K562 (cell line): ENCODE results near the gene ZNF23.

Source experiments
- FIP1L1 ChIP-seq: fragments of 200-400 bp; formaldehyde crosslinking; IDR thresholded peaks from 2 replicates; pipeline ENCODE4 v1.6.1; 2018; ENCODE audit warnings: mild to moderate bottlenecking, low read depth, low read length; ENCODE audit not compliant: poor library complexity, severe bottlenecking
- HNRNPK ChIP-seq: fragments of 200-400 bp; formaldehyde crosslinking; IDR thresholded peaks from one replicate; pipeline ENCODE4 v1.6.1; 2018; ENCODE audit warnings: mild to moderate bottlenecking, low read depth, low read length; ENCODE audit not compliant: poor library complexity, severe bottlenecking
- NEUROD1 ChIP-seq: fragments of 150-350 bp; IDR thresholded peaks from 2 replicates; pipeline ENCODE4 v1.6.1; 2014; ENCODE audit warnings: borderline replicate concordance, low read length, low read depth; ENCODE audit not compliant: partially characterized antibody
- NFIC ChIP-seq: fragments of 450-650 bp; IDR thresholded peaks from 2 replicates; pipeline ENCODE4 v1.6.1; 2017; ENCODE audit warnings: mild to moderate bottlenecking, inconsistent platforms
- PCBP2 ChIP-seq: fragments of 200-400 bp; formaldehyde crosslinking; IDR thresholded peaks from 2 replicates; pipeline ENCODE4 v1.6.1; 2018; ENCODE audit warnings: low read length, low read depth, mild to moderate bottlenecking, moderate library complexity; ENCODE audit not compliant: poor library complexity, severe bottlenecking
- POLR2A ChIP-seq: fragments of 450-650 bp; conservative IDR thresholded peaks from 2 replicates; pipeline ENCODE4 v1.6.1; 2016
- RFX1 ChIP-seq: fragments of 450-650 bp; IDR thresholded peaks from 2 replicates; pipeline ENCODE4 v1.6.1; 2016; ENCODE audit warnings: mild to moderate bottlenecking, moderate library complexity
- ZNF76 ChIP-seq: fragments of 250-450 bp; sonication (Bioruptor Pico); IDR thresholded peaks from 2 replicates; pipeline ENCODE4 v1.4.0; 2020; ENCODE audit warnings: mild to moderate bottlenecking, moderate library complexity, borderline replicate concordance
- TF ChIP-seq, protein P1 (sequence below), 3 experiments: IDR thresholded peaks in 2 of 3; conservative IDR thresholded peaks in 1 of 3; 2 replicates each; pipeline ENCODE4 v1.5.1; 2011 to 2012; ENCODE audit warnings: low read length in 3 of 3, mild to moderate bottlenecking in 3 of 3, control low read depth in 2 of 3, improper control_type of control experiment in 1 of 3, inconsistent platforms in 1 of 3, low read depth in 1 of 3, mixed read lengths in 1 of 3, moderate library complexity in 1 of 3; ENCODE audit not compliant: insufficient read depth in 2 of 3

- TF ChIP-seq FIP1L1 (no peak), POLR2A (no peak), NFIC (no peak), RFX1 (no peak), PCBP2 (no peak), HNRNPK (no peak), ZNF76 (CRISPR knock-in tag) (no peak), NEUROD1 (no peak)
- TF ChIP-seq, protein P1, sequence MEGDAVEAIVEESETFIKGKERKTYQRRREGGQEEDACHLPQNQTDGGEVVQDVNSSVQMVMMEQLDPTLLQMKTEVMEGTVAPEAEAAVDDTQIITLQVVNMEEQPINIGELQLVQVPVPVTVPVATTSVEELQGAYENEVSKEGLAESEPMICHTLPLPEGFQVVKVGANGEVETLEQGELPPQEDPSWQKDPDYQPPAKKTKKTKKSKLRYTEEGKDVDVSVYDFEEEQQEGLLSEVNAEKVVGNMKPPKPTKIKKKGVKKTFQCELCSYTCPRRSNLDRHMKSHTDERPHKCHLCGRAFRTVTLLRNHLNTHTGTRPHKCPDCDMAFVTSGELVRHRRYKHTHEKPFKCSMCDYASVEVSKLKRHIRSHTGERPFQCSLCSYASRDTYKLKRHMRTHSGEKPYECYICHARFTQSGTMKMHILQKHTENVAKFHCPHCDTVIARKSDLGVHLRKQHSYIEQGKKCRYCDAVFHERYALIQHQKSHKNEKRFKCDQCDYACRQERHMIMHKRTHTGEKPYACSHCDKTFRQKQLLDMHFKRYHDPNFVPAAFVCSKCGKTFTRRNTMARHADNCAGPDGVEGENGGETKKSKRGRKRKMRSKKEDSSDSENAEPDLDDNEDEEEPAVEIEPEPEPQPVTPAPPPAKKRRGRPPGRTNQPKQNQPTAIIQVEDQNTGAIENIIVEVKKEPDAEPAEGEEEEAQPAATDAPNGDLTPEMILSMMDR (IDR thresholded peaks at IDR 0.05 in 2 of 3, conservative IDR thresholded peaks at IDR 0.05 in 1 of 3; ENCODE audit: insufficient read depth in 2 of 3, low read depth in 1 of 3, low read length in 3 of 3), result peak; percentile 71 to 79 (median 72)
Measured at GRCh38 chr16:71421911-71422310, 40.1 kb downstream of the ZNF23 start.
